T-cell (primary cell): ENCODE data around the gene EEFSEC. TPM values are rescaled to one million over a fixed set of nuclear protein-coding genes. Genes with fewer than 3 reads are reported as not detected.

ENCODE experiments used
- ATAC-seq, 4 experiments: fragments of 200-7000 bp in 3 of 4; fragments of 150-1000 bp in 1 of 4; cut with Tn5 transposase; replicated peaks in 1 of 4; 1 replicate in 3 of 4; 2 replicates in 1 of 4; pipeline ENCODE4 v1.10.0; 2021; ENCODE audit warnings: moderate library complexity in 3 of 4, mild to moderate bottlenecking in 2 of 4, moderate number of reproducible peaks in 1 of 4
- CTCF ChIA-PET, 2 donors: fragments of 300-600 bp; sonication (Branson Sonifier 250); formaldehyde crosslinking; loops; one replicate each; lab custom pipeline; 2022; ENCODE audit warnings: antibody characterized with exemption in 2 of 2; lab: Charles Lee
- POLR2A ChIA-PET, 2 donors: fragments of 300-600 bp; sonication (Branson Sonifier 250); formaldehyde crosslinking; loops; one replicate each; lab custom pipeline; 2022; ENCODE audit warnings: antibody characterized with exemption in 2 of 2; lab: Charles Lee
- DNase-seq, 35 experiments: peaks; one replicate each; pipeline versions ENCODE4 v3.0.0 to v3.0.0-alpha.2; 2013 to 2023
- H3K27ac ChIP-seq: one replicate; pipeline ENCODE4 v1.5.1; 2013; ENCODE audit warnings: low read length
- H3K27me3 ChIP-seq, 2 experiments: replicated peaks in 1 of 2; 1 replicate in 1 of 2; 2 replicates in 1 of 2; pipeline versions ENCODE4 v1.6.1 to v1.7.0; 2013; ENCODE audit warnings: low read length in 1 of 2, mixed read lengths in 1 of 2; ENCODE audit not compliant: control insufficient read depth in 2 of 2, insufficient read depth in 2 of 2; ENCODE audit errors: extremely low read depth in 1 of 2
- H3K36me3 ChIP-seq, 2 donors: 1 replicate in 1 of 2; 2 replicates in 1 of 2; pipeline versions ENCODE4 v1.6.1 to v1.7.0; 2013; ENCODE audit warnings: low read length in 1 of 2; ENCODE audit not compliant: control insufficient read depth in 2 of 2, insufficient read depth in 1 of 2; ENCODE audit errors: extremely low read depth in 1 of 2
- H3K4me1 ChIP-seq, 2 experiments: 1 replicate in 1 of 2; 2 replicates in 1 of 2; pipeline versions ENCODE4 v1.6.1 to v1.7.0; 2013; ENCODE audit warnings: low read length in 2 of 2, mixed read lengths in 1 of 2; ENCODE audit not compliant: insufficient read depth in 2 of 2, control insufficient read depth in 1 of 2; ENCODE audit errors: extremely low read depth in 1 of 2
- H3K4me3 ChIP-seq, 2 donors: 1 replicate in 1 of 2; 2 replicates in 1 of 2; pipeline versions ENCODE4 v1.5.1 to v1.7.0; 2013; ENCODE audit warnings: mild to moderate bottlenecking in 2 of 2, low read length in 1 of 2, moderate library complexity in 1 of 2; ENCODE audit not compliant: control insufficient read depth in 1 of 2; ENCODE audit errors: extremely low read depth in 1 of 2
- H3K9me3 ChIP-seq: 2 replicates; pipeline ENCODE4 v1.7.0; 2013
- H3K27ac Mint-ChIP-seq, 2 donors: one replicate each; pipeline ENCODE4 v1.8.0; 2020 to 2021; ENCODE audit warnings: mild to moderate bottlenecking in 2 of 2, mixed read lengths in 2 of 2
- H3K27me3 Mint-ChIP-seq, 2 donors: one replicate each; pipeline ENCODE4 v1.8.0; 2021 to 2022; ENCODE audit warnings: mixed read lengths in 2 of 2
- H3K36me3 Mint-ChIP-seq: one replicate; pipeline ENCODE4 v1.8.0; 2021; ENCODE audit warnings: mixed read lengths
- H3K4me1 Mint-ChIP-seq, 3 donors: one replicate each; pipeline ENCODE4 v1.8.0; 2020 to 2022; ENCODE audit warnings: mixed read lengths in 3 of 3, mild to moderate bottlenecking in 1 of 3
- H3K4me3 Mint-ChIP-seq, 3 donors: one replicate each; pipeline ENCODE4 v1.8.0; 2020 to 2022; ENCODE audit warnings: mild to moderate bottlenecking in 3 of 3, mixed read lengths in 3 of 3, moderate library complexity in 3 of 3
- H3K9me3 Mint-ChIP-seq, 3 donors: one replicate each; pipeline ENCODE4 v1.8.0; 2020 to 2022; ENCODE audit warnings: mixed read lengths in 3 of 3
- WGBS: methylation state at CpG from one replicate; pipeline ENCODE4 v1.1.5; 2013; ENCODE audit warnings: missing lambda C conversion rate; ENCODE audit not compliant: insufficient coverage; 5-methylcytosine and 5-hydroxymethylcytosine counted together
- total RNA-seq, 35 experiments: library from RNA in 6 of 35; stranded (reverse) in 6 of 35; fragments of 120-200 nt in 1 of 35; gene quantifications; one replicate each; pipeline versions ENCODE4 v1.2.1 to v1.2.4 and lab custom pipeline; 2013 to 2026

The EEFSEC gene
- total RNA-seq, 5 donors from 2014 or later (not counting 1 experiment from before 2014, with no cell fraction given), result 15.9 to 21.1 (median 19.1) TPM

- no peak for DNase-seq
- H3K9me3 Mint-ChIP-seq, result no peaks in the 10 kb centered on the region
- no peak overlapping the region for H3K27ac Mint-ChIP-seq
- Histone ChIP-seq H3K9me3 (no peaks in the 10 kb centered on the region), H3K4me1 (peaks cover 0 to 7% of the 10 kb centered on the region in 2 experiments), H3K27ac (no peak overlapping the region), H3K4me3 (no peak overlapping the region), H3K27me3 (peaks cover 0 to 70% of the 10 kb centered on the region in 2 experiments), H3K36me3 (no peaks in the 10 kb centered on the region)
- no peak for ATAC-seq
- CTCF ChIA-PET, result no interaction called here
- 100% methylated on average over 1 of the region's 2 CpGs for WGBS
- POLR2A ChIA-PET, result no interaction called here
- H3K36me3 Mint-ChIP-seq, result no peaks in the 10 kb centered on the region
- peaks cover 45 to 53% of the 10 kb centered on the region in 2 donors for H3K27me3 Mint-ChIP-seq
- no peak overlapping the region for H3K4me3 Mint-ChIP-seq
- peaks cover 10 to 11% (median 10%) of the 10 kb centered on the region in 3 donors for H3K4me1 Mint-ChIP-seq
Measured at GRCh38 chr3:128433837-128434165, 280.5 kb downstream of the EEFSEC start.

GRCh38 chr3:128434524-128434923, 281.2 kb downstream of the EEFSEC start:
- Histone ChIP-seq H3K4me1 (peaks cover 0 to 7% of the 10 kb centered on the region in 2 experiments), H3K27me3 (peaks cover 0 to 72% of the 10 kb centered on the region in 2 experiments), H3K4me3 (no peak overlapping the region), H3K9me3 (no peaks in the 10 kb centered on the region), H3K27ac (no peak overlapping the region), H3K36me3 (no peaks in the 10 kb centered on the region)
- H3K4me1 Mint-ChIP-seq, result peaks cover 10 to 11% (median 10%) of the 10 kb centered on the region in 3 donors
- H3K36me3 Mint-ChIP-seq, result no peaks in the 10 kb centered on the region
- ChIA-PET POLR2A (no interaction called here), CTCF (no interaction called here)
- no peak for DNase-seq
- H3K4me3 Mint-ChIP-seq, result no peak overlapping the region
- peaks cover 52 to 58% of the 10 kb centered on the region in 2 donors for H3K27me3 Mint-ChIP-seq
- ATAC-seq, result no peak
- 57% methylated on average over 1 of the region's 2 CpGs for WGBS
- H3K27ac Mint-ChIP-seq, result no peak overlapping the region
- H3K9me3 Mint-ChIP-seq, result no peaks in the 10 kb centered on the region

- Mint-ChIP-seq H3K4me1 (peaks cover 10 to 11% (median 10%) of the 10 kb centered on the region in 3 donors), H3K36me3 (no peaks in the 10 kb centered on the region), H3K4me3 (no peak overlapping the region), H3K27ac (no peak overlapping the region), H3K9me3 (no peaks in the 10 kb centered on the region), H3K27me3 (peaks cover 48 to 58% of the 10 kb centered on the region in 2 donors)
- 76% methylated on average over 5 of the region's 6 CpGs for WGBS
- DNase-seq, result no peak
- peaks cover 0 to 7% of the 10 kb centered on the region in 2 experiments for H3K4me1 ChIP-seq
- no peaks in the 10 kb centered on the region for H3K9me3 ChIP-seq
- H3K36me3 ChIP-seq, result no peaks in the 10 kb centered on the region
- peaks cover 0 to 68% of the 10 kb centered on the region in 2 experiments for H3K27me3 ChIP-seq
- no peak for ATAC-seq
- CTCF ChIA-PET, result no interaction called here
- POLR2A ChIA-PET, result no interaction called here
- H3K4me3 ChIP-seq, result no peak overlapping the region
- H3K27ac ChIP-seq, result no peak overlapping the region
Measured at GRCh38 chr3:128435058-128435457, 281.8 kb downstream of the EEFSEC start.

GRCh38 chr3:128435561-128435960, 282.3 kb downstream of the EEFSEC start:
- CTCF ChIA-PET, result no interaction called here

GRCh38 chr3:128436214-128436613, 282.9 kb downstream of the EEFSEC start:
- Histone ChIP-seq H3K4me1 (peaks cover 0 to 7% of the 10 kb centered on the region in 2 experiments), H3K27ac (no peak overlapping the region), H3K4me3 (no peak overlapping the region), H3K36me3 (no peaks in the 10 kb centered on the region), H3K27me3 (peaks cover 0 to 57% of the 10 kb centered on the region in 2 experiments), H3K9me3 (no peaks in the 10 kb centered on the region)
- no peaks in the 10 kb centered on the region for H3K36me3 Mint-ChIP-seq
- CTCF ChIA-PET, result no interaction called here
- POLR2A ChIA-PET, result no interaction called here
- ATAC-seq (no peak), DNase-seq (no peak)
- peaks cover 40 to 51% of the 10 kb centered on the region in 2 donors for H3K27me3 Mint-ChIP-seq
- peaks cover 10 to 11% (median 10%) of the 10 kb centered on the region in 3 donors for H3K4me1 Mint-ChIP-seq
- no peak overlapping the region for H3K27ac Mint-ChIP-seq
- no peak overlapping the region for H3K4me3 Mint-ChIP-seq
- no peaks in the 10 kb centered on the region for H3K9me3 Mint-ChIP-seq
- WGBS, result no CpG with 5 or more reads among the region's 3 CpGs

More at GRCh38 chr3:128435561-128435960, 282.3 kb downstream of the EEFSEC start:
- 87% methylated on average over 5 of the region's 5 CpGs for WGBS
- no peak for ATAC-seq
- H3K9me3 ChIP-seq, result no peaks in the 10 kb centered on the region
- H3K4me3 Mint-ChIP-seq, result no peak overlapping the region
- no peak for DNase-seq
- H3K27ac ChIP-seq, result no peak overlapping the region
- POLR2A ChIA-PET, result no interaction called here
- H3K27ac Mint-ChIP-seq, result no peak overlapping the region
- H3K36me3 Mint-ChIP-seq, result no peaks in the 10 kb centered on the region
- peaks cover 10 to 11% (median 10%) of the 10 kb centered on the region in 3 donors for H3K4me1 Mint-ChIP-seq
- no peaks in the 10 kb centered on the region for H3K36me3 ChIP-seq
- H3K4me3 ChIP-seq, result no peak overlapping the region
- peaks cover 0 to 7% of the 10 kb centered on the region in 2 experiments for H3K4me1 ChIP-seq
- H3K27me3 Mint-ChIP-seq, result peaks cover 46 to 57% of the 10 kb centered on the region in 2 donors
- no peaks in the 10 kb centered on the region for H3K9me3 Mint-ChIP-seq
- peaks cover 0 to 63% of the 10 kb centered on the region in 2 experiments for H3K27me3 ChIP-seq

GRCh38 chr3:128438488-128439072, 285.3 kb downstream of the EEFSEC start:
- DNase-seq (no peak), ATAC-seq (no peak)
- no peak overlapping the region for H3K27ac Mint-ChIP-seq
- Histone ChIP-seq H3K4me3 (no peak overlapping the region), H3K9me3 (no peaks in the 10 kb centered on the region), H3K27ac (no peak overlapping the region), H3K36me3 (no peaks in the 10 kb centered on the region), H3K4me1 (no peaks in the 10 kb centered on the region), H3K27me3 (peaks cover 0 to 44% of the 10 kb centered on the region in 2 experiments)
- H3K9me3 Mint-ChIP-seq, result no peaks in the 10 kb centered on the region
- H3K36me3 Mint-ChIP-seq, result no peaks in the 10 kb centered on the region
- 88% methylated on average over 5 of the region's 6 CpGs for WGBS
- POLR2A ChIA-PET, result interaction anchor here in 1 of 2 donors (0.6 kb wide), 1 partner anchor 210 kb away, joined by 3 read pairs; no protein-coding TSS in a partner anchor
- H3K4me3 Mint-ChIP-seq, result no peak overlapping the region
- no peaks in the 10 kb centered on the region for H3K4me1 Mint-ChIP-seq
- peaks cover 23 to 33% of the 10 kb centered on the region in 2 donors for H3K27me3 Mint-ChIP-seq
- CTCF ChIA-PET, result interaction anchor here (0.5 to 0.7 kb wide), 2 partner anchors 15 to 63 kb away, joined by 3 read pairs; no protein-coding TSS in a partner anchor
